Skeletal muscle tissue (tissue), 4 donors: ENCODE data around the gene ADORA2B. TPM values are rescaled to one million over a fixed set of nuclear protein-coding genes. Genes with fewer than 3 reads are reported as not detected.
"Not testable (repeated sequence)": the region's sequence is repeated elsewhere in the genome, so short reads cannot be mapped to it uniquely, and the experiment has no call there.

ENCODE experiments used
- H3K27ac ChIP-seq: one replicate; pipeline ENCODE4 v1.7.0; 2013; ENCODE audit warnings: mild to moderate bottlenecking, low read depth, low read length, inconsistent platforms
- H3K27me3 ChIP-seq, 3 donors: one replicate each; pipeline ENCODE4 v1.7.0; 2013; ENCODE audit warnings: low read length in 3 of 3; ENCODE audit not compliant: control insufficient read depth in 3 of 3, insufficient read depth in 3 of 3
- H3K36me3 ChIP-seq, 3 donors: one replicate each; pipeline ENCODE4 v1.7.0; 2013; ENCODE audit warnings: low read length in 3 of 3; ENCODE audit not compliant: control insufficient read depth in 3 of 3, insufficient read depth in 3 of 3
- H3K4me1 ChIP-seq, 3 donors: one replicate each; pipeline ENCODE4 v1.7.0; 2013; ENCODE audit warnings: low read length in 3 of 3, mild to moderate bottlenecking in 3 of 3; ENCODE audit not compliant: control insufficient read depth in 3 of 3, insufficient read depth in 3 of 3
- H3K4me3 ChIP-seq, 3 donors: one replicate each; pipeline ENCODE4 v1.7.0; 2013; ENCODE audit warnings: low read length in 3 of 3
- H3K9ac ChIP-seq, 3 donors: one replicate each; pipeline ENCODE4 v1.7.0; 2013; ENCODE audit warnings: low read length in 3 of 3, mild to moderate bottlenecking in 3 of 3, moderate library complexity in 2 of 3, low read depth in 1 of 3
- H3K9me3 ChIP-seq, 3 donors: one replicate each; pipeline ENCODE4 v1.7.0; 2013; ENCODE audit warnings: low read length in 3 of 3; ENCODE audit not compliant: control insufficient read depth in 3 of 3
- total RNA-seq: library from RNA; depleted of rRNA; stranded (reverse); fragments of >200 nt; gene quantifications from one replicate; pipeline ENCODE4 v1.2.3, GENCODE V29; 2014
- donor health status: Osteomylitis.

ADORA2B gene
- total RNA-seq, 1 donor from 2014 or later = 3.1 TPM

GRCh38 chr17:15973834-15974233, 28.9 kb downstream of the ADORA2B start:
- Histone ChIP-seq H3K4me1 (no peaks in the 10 kb centered on the region), H3K27ac (no peak overlapping the region), H3K9me3 (no peaks in the 10 kb centered on the region), H3K4me3 (no peak overlapping the region), H3K27me3 (no peaks in the 10 kb centered on the region), H3K9ac (no peak overlapping the region), H3K36me3 (peaks cover 16 to 31% (median 23%) of the 10 kb centered on the region in 3 donors)

GRCh38 chr17:15977894-15978293, 33.0 kb downstream of the ADORA2B start:
- H3K4me3 ChIP-seq = no peak overlapping the region
- H3K27me3 ChIP-seq = no peaks in the 10 kb centered on the region
- no peaks in the 10 kb centered on the region for H3K9me3 ChIP-seq
- H3K36me3 ChIP-seq = peaks cover 31 to 51% (median 49%) of the 10 kb centered on the region in 3 donors
- no peaks in the 10 kb centered on the region for H3K4me1 ChIP-seq
- H3K9ac ChIP-seq = no peak overlapping the region
- H3K27ac ChIP-seq = no peak overlapping the region

GRCh38 chr17:15978606-15979005, 33.7 kb downstream of the ADORA2B start:
- Histone ChIP-seq H3K4me3 (no peak overlapping the region), H3K27ac (no peak overlapping the region), H3K36me3 (peaks cover 31 to 56% (median 49%) of the 10 kb centered on the region in 3 donors), H3K9ac (no peak overlapping the region), H3K4me1 (no peaks in the 10 kb centered on the region), H3K9me3 (no peaks in the 10 kb centered on the region), H3K27me3 (no peaks in the 10 kb centered on the region)

GRCh38 chr17:15979013-15979412, 34.1 kb downstream of the ADORA2B start:
- H3K27me3 ChIP-seq, H3K4me3 ChIP-seq, H3K27ac ChIP-seq, H3K9me3 ChIP-seq, H3K9ac ChIP-seq, H3K4me1 ChIP-seq: not testable (repeated sequence)
- H3K36me3 ChIP-seq = peaks cover 31 to 56% (median 50%) of the 10 kb centered on the region in 3 donors

- Histone ChIP-seq H3K27me3 (no peaks in the 10 kb centered on the region), H3K9me3 (no peaks in the 10 kb centered on the region), H3K36me3 (peaks cover 25 to 56% (median 48%) of the 10 kb centered on the region in 3 donors), H3K4me3 (no peak overlapping the region), H3K27ac (no peak overlapping the region), H3K9ac (no peak overlapping the region), H3K4me1 (no peaks in the 10 kb centered on the region)
These were observed 36.3 kb downstream of the ADORA2B start for GRCh38 chr17:15981208-15981607.

- Histone ChIP-seq H3K27ac (no peak overlapping the region), H3K4me1 (no peaks in the 10 kb centered on the region), H3K9me3 (no peaks in the 10 kb centered on the region), H3K27me3 (no peaks in the 10 kb centered on the region), H3K36me3 (peaks cover 25 to 51% (median 43%) of the 10 kb centered on the region in 3 donors), H3K9ac (no peak overlapping the region), H3K4me3 (no peak overlapping the region)
These were observed 37.0 kb downstream of the ADORA2B start for GRCh38 chr17:15981646-15982580.

- Histone ChIP-seq H3K9me3 (no peaks in the 10 kb centered on the region), H3K4me1 (peaks cover 7 to 17% (median 14%) of the 10 kb centered on the region in 3 donors), H3K4me3 (no peak overlapping the region), H3K9ac (no peak overlapping the region), H3K27me3 (no peaks in the 10 kb centered on the region), H3K36me3 (peaks cover 0 to 12% (median 7%) of the 10 kb centered on the region in 3 donors), H3K27ac (no peak overlapping the region)
These were observed 51.4 kb downstream of the ADORA2B start for GRCh38 chr17:15996322-15996721.

- Histone ChIP-seq H3K9ac (no peak overlapping the region), H3K36me3 (peaks cover 7 to 27% (median 9%) of the 10 kb centered on the region in 3 donors), H3K27me3 (no peaks in the 10 kb centered on the region), H3K4me3 (peak overlapping the region in 1 of 3 donors; percentile 87), H3K27ac (peak overlapping the region; percentile 87), H3K4me1 (peaks cover 9 to 19% (median 15%) of the 10 kb centered on the region in 3 donors), H3K9me3 (no peaks in the 10 kb centered on the region)
These were observed 53.2 kb downstream of the ADORA2B start for GRCh38 chr17:15998031-15998562.

GRCh38 chr17:15999141-15999973, 54.4 kb downstream of the ADORA2B start, which contains the start of the genes TTC19 and ZSWIM7:
TSS of gene TTC19 (plus strand) at chr17:15999824. CDS start at chr17:15999849, 25 bp downstream.
TSS of gene ZSWIM7 (minus strand) at chr17:15999704. CDS start at chr17:15999594, 110 bp downstream.
- peak within 1 kb of the TSS; percentile 83 to 94 (median 85) for H3K9ac ChIP-seq
- peaks cover 9 to 19% (median 15%) of the 10 kb centered on the region in 3 donors for H3K4me1 ChIP-seq
- H3K4me3 ChIP-seq = peak within 1 kb of the TSS; percentile 84 to 92 (median 92)
- no peaks in the 10 kb centered on the region for H3K9me3 ChIP-seq
- H3K27me3 ChIP-seq = no peaks in the 10 kb centered on the region
- H3K27ac ChIP-seq = peak within 1 kb of the TSS; percentile 87
- H3K36me3 ChIP-seq = peaks cover 16 to 38% (median 18%) of the 10 kb centered on the region in 3 donors
